K562 (cell line): ENCODE data around the gene SH3BP5. TPM values are rescaled to one million over a fixed set of nuclear protein-coding genes. Genes with fewer than 3 reads are reported as not detected.

Experiments
- ATAC-seq: fragments of 200-7000 bp; cut with Tn5 transposase; 3 replicates; pipeline ENCODE4 v1.9.1; 2020; ENCODE audit warnings: moderate library complexity
- BruUV-seq: library from RNA; stranded (reverse); fragments of 400-500 nt; replicated peaks from 2 replicates; lab custom pipeline; 2021; lab: Mats Ljungman, UMichigan
- CTCF ChIA-PET: fragments of 300-600 bp; formaldehyde crosslinking; extraction: SDS; loops from one replicate; lab custom pipeline; 2021; ENCODE audit warnings: low intra/inter-chr PET ratio; lab: Yijun Ruan, JAX
- POLR2A ChIA-PET: fragments of 300-600, 350-650 bp; sonication (Branson Sonifier 250); formaldehyde crosslinking; extraction: SDS; loops from one replicate; lab custom pipeline; 2021; ENCODE audit warnings: antibody characterized with exemption, inconsistent platforms; lab: Yijun Ruan, JAX
- DNase-seq, 4 experiments: peaks; one replicate each; pipeline versions ENCODE4 v3.0.0 to v3.0.0-alpha.2; 2011 to 2018; ENCODE audit warnings: low spot score in 3 of 4, mixed read lengths in 3 of 4; ENCODE audit errors: extremely low read depth in 1 of 4
- FAIRE-seq: peaks from 2 replicates; lab custom pipeline; 2011; peaks lifted over from hg19 to GRCh38; lab: Jason Lieb, UNC
- H2AFZ ChIP-seq: 2 replicates; pipeline ENCODE4 v1.6.0; 2011; ENCODE audit warnings: low read depth, low read length, control low read depth, inconsistent platforms
- H3K27ac ChIP-seq: fragments of 200-600 bp; 3 replicates; pipeline ENCODE4 v1.8.0; 2011; ENCODE audit warnings: low read depth, mild to moderate bottlenecking, control low read depth, inconsistent platforms, low read length, moderate library complexity, mixed read lengths; ENCODE audit errors: extremely low read depth
- H3K27me3 ChIP-seq, 2 experiments: fragments of 300-600 bp in 1 of 2; 2 replicates in 1 of 2; 3 replicates in 1 of 2; pipeline versions ENCODE4 v1.6.0 to v1.8.0; 2011; ENCODE audit warnings: inconsistent platforms in 2 of 2, low read length in 2 of 2, mild to moderate bottlenecking in 1 of 2, mixed read lengths in 1 of 2, moderate library complexity in 1 of 2; ENCODE audit not compliant: control insufficient read depth in 2 of 2, insufficient read depth in 2 of 2
- H3K36me3 ChIP-seq: fragments of 300-600 bp; 3 replicates; pipeline ENCODE4 v1.8.0; 2011; ENCODE audit warnings: mild to moderate bottlenecking, low read length, inconsistent platforms; ENCODE audit not compliant: control insufficient read depth, insufficient read depth
- H3K4me1 ChIP-seq, 2 experiments: fragments of 200-600 bp in 1 of 2; replicated peaks in 1 of 2; 2 replicates in 1 of 2; 3 replicates in 1 of 2; pipeline versions ENCODE4 v1.5.1 to v1.8.0; 2011; ENCODE audit warnings: inconsistent platforms in 2 of 2, low read length in 2 of 2, mild to moderate bottlenecking in 1 of 2, mixed read lengths in 1 of 2, moderate library complexity in 1 of 2; ENCODE audit not compliant: control insufficient read depth in 2 of 2, insufficient read depth in 2 of 2
- H3K4me2 ChIP-seq: 2 replicates; pipeline ENCODE4 v1.6.1; 2011; ENCODE audit warnings: low read length, control low read depth, inconsistent platforms, mixed read lengths; ENCODE audit not compliant: insufficient read depth
- H3K4me3 ChIP-seq: fragments of 200-600 bp; sonication (generic), shearing (Covaris generic); 2 replicates; pipeline ENCODE4 v1.5.1; 2016; ENCODE audit warnings: control low read depth, inconsistent platforms
- H3K79me2 ChIP-seq: fragments of 200-600 bp; 3 replicates; pipeline ENCODE4 v1.8.0; 2011; ENCODE audit warnings: low read length, inconsistent platforms; ENCODE audit not compliant: control insufficient read depth, insufficient read depth
- H3K9ac ChIP-seq, 2 experiments: 2 replicates each; pipeline versions ENCODE4 v1.6.0 to v1.6.1; 2011; ENCODE audit warnings: low read depth in 2 of 2, low read length in 2 of 2, control low read depth in 1 of 2, inconsistent platforms in 1 of 2, mild to moderate bottlenecking in 1 of 2, mixed read lengths in 1 of 2; ENCODE audit not compliant: insufficient read depth in 1 of 2
- H3K9me1 ChIP-seq: one replicate; pipeline ENCODE4 v1.6.0; 2011; ENCODE audit warnings: inconsistent platforms, mild to moderate bottlenecking, low read length, moderate library complexity; ENCODE audit not compliant: control insufficient read depth, insufficient read depth
- H3K9me3 ChIP-seq: replicated peaks from 2 replicates; pipeline ENCODE4 v1.5.1; 2011; ENCODE audit warnings: low read depth, low read length, inconsistent platforms; ENCODE audit not compliant: control insufficient read depth, insufficient read depth
- H4K20me1 ChIP-seq: replicated peaks from 2 replicates; pipeline ENCODE4 v1.6.1; 2011; ENCODE audit warnings: low read length, inconsistent platforms, mixed read lengths; ENCODE audit not compliant: control insufficient read depth, insufficient read depth
- BRD9 ChIP-seq: fragments of 450-650 bp; IDR thresholded peaks from 2 replicates; pipeline ENCODE4 v1.6.1; 2018; ENCODE audit warnings: low read depth; ENCODE audit not compliant: partially characterized antibody
- CEBPB ChIP-seq: fragments of 450-650 bp; IDR thresholded peaks from 2 replicates; pipeline ENCODE4 v1.6.1; 2016; ENCODE audit warnings: missing genetic modification characterization, missing compliant biosample characterization
- KDM5B ChIP-seq: fragments of 200-600 bp; sonication (generic); IDR thresholded peaks from 2 replicates; pipeline ENCODE4 v1.6.1; 2012; ENCODE audit warnings: low read depth, mild to moderate bottlenecking, moderate library complexity, low read length, control low read depth, inconsistent platforms; ENCODE audit not compliant: insufficient replicate concordance
- NR2C1 ChIP-seq, 2 experiments: fragments of 450-650 bp; IDR thresholded peaks; 2 replicates each; pipeline ENCODE4 v1.6.1; 2017; ENCODE audit warnings: mild to moderate bottlenecking in 2 of 2, antibody characterized with exemption in 1 of 2, inconsistent platforms in 1 of 2, missing compliant biosample characterization in 1 of 2, missing genetic modification characterization in 1 of 2
- PCBP1 ChIP-seq: fragments of 200-400 bp; formaldehyde crosslinking; IDR thresholded peaks from 2 replicates; pipeline ENCODE4 v1.6.1; 2018; ENCODE audit warnings: mild to moderate bottlenecking, low read depth, low read length; ENCODE audit not compliant: poor library complexity, severe bottlenecking
- PCBP2 ChIP-seq: fragments of 200-400 bp; formaldehyde crosslinking; IDR thresholded peaks from 2 replicates; pipeline ENCODE4 v1.6.1; 2018; ENCODE audit warnings: low read length, low read depth, mild to moderate bottlenecking, moderate library complexity; ENCODE audit not compliant: poor library complexity, severe bottlenecking
- SMAD1 ChIP-seq: fragments of 150-350 bp; IDR thresholded peaks from 2 replicates; pipeline ENCODE4 v1.6.1; 2014; ENCODE audit warnings: low read length, low read depth; ENCODE audit not compliant: partially characterized antibody
- TARDBP ChIP-seq: fragments of 450-650 bp; IDR thresholded peaks from 2 replicates; pipeline ENCODE4 v1.6.1; 2016
- ZNF24 ChIP-seq: fragments of 450-650 bp; IDR thresholded peaks from 2 replicates; pipeline ENCODE4 v1.6.1; 2016
- ZNF253 ChIP-seq: fragments of 250-450 bp; sonication (Bioruptor Pico); conservative IDR thresholded peaks from 2 replicates; pipeline ENCODE4 v1.6.1; 2021; ENCODE audit warnings: mild to moderate bottlenecking
- WGBS: fragments of 100-300 bp; shearing (Covaris generic); methylation state at CpG from one replicate; pipeline ENCODE4 v1.1.6; 2016; ENCODE audit warnings: low coverage, mixed read lengths; ENCODE audit not compliant: insufficient coverage; ENCODE audit errors: missing lambda C conversion rate; 5-methylcytosine and 5-hydroxymethylcytosine counted together
- in situ Hi-C: fragments of 300-500 bp; cut with MboI; formaldehyde crosslinking; loops from 4 replicates; pipeline ENCODE4 v1.15.0; 2018; ENCODE audit warnings: inconsistent platforms, mixed read lengths
- intact Hi-C: fragments of 100-400 bp; cut with micrococcal nuclease; formaldehyde crosslinking; loops from 2 replicates; pipeline ENCODE4 v1.14.2; 2022
- polyA plus RNA-seq, 8 experiments: library from polyadenylated mRNA; depleted of rRNA in 4 of 8; stranded (reverse) in 5 of 8; unstranded in 3 of 8; fragments of >200 nt; fragmentation: Nextera tagmentation in 2 of 8; fragmentation: Illumina TruSeq in 1 of 8; extraction: Ambion mirVana in 2 of 8; extraction: Trizol in 1 of 8; gene quantifications; 2 replicates each; pipeline versions ENCODE4 v1.2.1 to v1.2.3, GENCODE V29; 2011 to 2014; ENCODE audit warnings: inconsistent platforms in 1 of 8, missing spikeins in 1 of 8
- total RNA-seq, 7 experiments: library from RNA; depleted of rRNA in 6 of 7; stranded (reverse); fragments of >200 nt in 6 of 7; fragmentation: Illumina TruSeq in 2 of 7; extraction: Trizol in 2 of 7; gene quantifications; 2 replicates each; pipeline versions ENCODE4 v1.2.1 to v1.2.3, GENCODE V29; 2011 to 2021; ENCODE audit warnings: low replicate concordance in 1 of 7

SH3BP5 gene
- total and polyA plus RNA-seq, 9 of the 15 experiments (the other 6 are each of a cell fraction or from before 2014, with no cell fraction given): 2.9 to 29.0 (median 14.9) TPM

DNA sequence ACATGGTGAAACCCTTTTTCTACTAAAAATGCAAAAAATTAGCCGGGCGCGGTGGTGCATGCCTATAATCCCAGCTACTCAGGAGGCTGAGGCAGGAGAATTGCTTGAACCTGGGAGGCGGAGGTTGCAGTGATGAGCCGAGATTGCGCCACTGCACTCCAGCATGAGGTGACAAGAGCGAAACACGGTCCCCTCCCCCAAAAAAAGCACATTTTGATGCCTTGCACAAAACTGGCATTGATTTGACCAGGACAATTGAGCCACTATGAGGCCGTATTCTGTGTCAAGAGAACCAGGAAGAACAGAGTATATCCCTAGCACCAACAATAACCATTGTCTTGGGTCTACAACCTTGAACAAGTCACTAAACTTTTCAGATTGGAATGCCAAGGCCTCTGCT is 50.6 kb downstream of the SH3BP5 start:
- Histone ChIP-seq H3K4me1 (peaks cover 0 to 11% of the 10 kb centered on the region in 2 experiments; a peak in 3 of 5 replicates), H3K27me3 (no peaks in the 10 kb centered on the region), H3K9ac (no peak overlapping the region), H3K36me3 (no peaks in the 10 kb centered on the region), H3K9me1 (no peaks in the 10 kb centered on the region), H3K27ac (no peak overlapping the region), H2AFZ (no peak overlapping the region), H3K4me3 (no peak overlapping the region), H3K9me3 (no peaks in the 10 kb centered on the region), H3K79me2 (no peaks in the 10 kb centered on the region), H3K4me2 (no peak overlapping the region), H4K20me1 (no peaks in the 10 kb centered on the region)
- BruUV-seq: no TSS peak
- ChIA-PET POLR2A (interaction anchor here (2.3 kb wide), 1 partner anchor 16 kb away, joined by 8 read pairs; no protein-coding TSS in a partner anchor), CTCF (no interaction called here)
- no peak for FAIRE-seq
- DNase-seq: no peak
- in situ Hi-C loops: no loop called here
- intact Hi-C loops: no loop called here
- 90% methylated on average over 6 of the region's 9 CpGs for WGBS
- TF ChIP-seq CEBPB (peak; percentile 51; the same call in 1 of the 2 replicates), PCBP2 (no peak)
- no peak for ATAC-seq

- no peak overlapping the region for H3K4me3 ChIP-seq
- ATAC-seq (no peak), FAIRE-seq (no peak), DNase-seq (no peak)
- H3K9me3 ChIP-seq: no peaks in the 10 kb centered on the region
- no peaks in the 10 kb centered on the region for H3K36me3 ChIP-seq
- peaks cover 0 to 9% of the 10 kb centered on the region in 2 experiments; a peak in 3 of 5 replicates for H3K4me1 ChIP-seq
- BruUV-seq: no TSS peak
- ChIA-PET POLR2A (interaction anchor here (0.6 to 2.3 kb wide), 2 partner anchors 16 to 19 kb away, joined by 3 to 8 read pairs; no protein-coding TSS in a partner anchor), CTCF (no interaction called here)
- H3K9ac ChIP-seq: no peak overlapping the region
- no peak overlapping the region for H2AFZ ChIP-seq
- no peak overlapping the region for H3K4me2 ChIP-seq
- no peaks in the 10 kb centered on the region for H4K20me1 ChIP-seq
- no peaks in the 10 kb centered on the region for H3K9me1 ChIP-seq
- TF ChIP-seq ZNF24 (no peak), PCBP1 (no peak), BRD9 (no peak), KDM5B (no peak), TARDBP (no peak), NR2C1 (IDR thresholded peaks at IDR 0.05) (no peak), NR2C1 (tag; IDR thresholded peaks at IDR 0.05) (no peak), SMAD1 (no peak), ZNF253 (CRISPR knock-in tag) (no peak)
- H3K27me3 ChIP-seq: no peaks in the 10 kb centered on the region
- in situ Hi-C loops (no loop called here), intact Hi-C loops (no loop called here)
- no peaks in the 10 kb centered on the region for H3K79me2 ChIP-seq
- no peak overlapping the region for H3K27ac ChIP-seq
- 71% methylated on average over 10 of the region's 10 CpGs for WGBS
Measured at GRCh38 chr3:15280853-15281532, 51.4 kb downstream of the SH3BP5 start.
